ENCODE measurements around the gene POC5.

Gene POC5

GRCh38 chr5:75648712-75649111 is 68.5 kb downstream of the POC5 start (continued):
- TF ChIP-seq CREB5 (CRISPR knock-in tag; IDR thresholded peaks at IDR 0.05; ENCODE audit: low read depth) (no peak), TOX (CRISPR knock-in tag; IDR thresholded peaks at IDR 0.05; ENCODE audit: borderline replicate concordance) (no peak), CSRNP3 (CRISPR knock-in tag; IDR thresholded peaks at IDR 0.05) (no peak), GLIS3 (CRISPR knock-in tag; IDR thresholded peaks at IDR 0.05) (no peak), ARNTL (CRISPR knock-in tag; IDR thresholded peaks at IDR 0.05; ENCODE audit: borderline replicate concordance, low read depth) (no peak), CSDC2 (CRISPR knock-in tag; IDR thresholded peaks at IDR 0.05) (no peak), ESRRG (CRISPR knock-in tag; IDR thresholded peaks at IDR 0.05) (no peak)

- no peak for TF ChIP-seq TCF4 (CRISPR knock-in tag; IDR thresholded peaks at IDR 0.05; ENCODE audit: borderline replicate concordance)
- no peak for TF ChIP-seq PATZ1 (CRISPR knock-in tag; IDR thresholded peaks at IDR 0.05; ENCODE audit: borderline replicate concordance)
- TF ChIP-seq POU6F1 (CRISPR knock-in tag; IDR thresholded peaks at IDR 0.05; ENCODE audit: borderline replicate concordance, low read depth): no peak
- TF ChIP-seq ZFP3 (CRISPR knock-in tag; IDR thresholded peaks at IDR 0.05): no peak
- TF ChIP-seq PPARA (CRISPR knock-in tag; IDR thresholded peaks at IDR 0.05; ENCODE audit: borderline replicate concordance): no peak
- no peak for TF ChIP-seq ZNF70 (CRISPR knock-in tag; IDR thresholded peaks at IDR 0.05)
- no peak for TF ChIP-seq TSHZ2 (CRISPR knock-in tag; IDR thresholded peaks at IDR 0.05)
- TF ChIP-seq SNAI2 (CRISPR knock-in tag; IDR thresholded peaks at IDR 0.05): no peak
- peak; percentile 23; the same call in 1 of the 3 replicates for ATAC-seq
Observed at GRCh38 chr5:75640826-75641225, 76.4 kb downstream of the POC5 start.

- TF ChIP-seq ISL1 (CRISPR knock-in tag; IDR thresholded peaks at IDR 0.05) (peak; percentile 82), PATZ1 (CRISPR knock-in tag; IDR thresholded peaks at IDR 0.05; ENCODE audit: borderline replicate concordance) (peak; percentile 73; the same call in 1 of the 2 replicates), RARB (CRISPR knock-in tag; IDR thresholded peaks at IDR 0.05) (peak; percentile 75; the same call in 1 of the 2 replicates), BACH2 (CRISPR knock-in tag; IDR thresholded peaks at IDR 0.05; ENCODE audit: borderline replicate concordance) (no peak), TOX (CRISPR knock-in tag; IDR thresholded peaks at IDR 0.05; ENCODE audit: borderline replicate concordance) (peak; percentile 83), ZC3H10 (CRISPR knock-in tag; IDR thresholded peaks at IDR 0.05) (peak; percentile 83), OSR1 (CRISPR knock-in tag; IDR thresholded peaks at IDR 0.05) (no peak)
- peak; percentile 98 for ATAC-seq
Observed at GRCh38 chr5:75640395-75640794, 76.8 kb downstream of the POC5 start.

Measured in SK-N-SH treated with all-trans-retinoic acid at 6 μM for 48 hours (cell line).